K562 (cell line): ENCODE results near the gene ADIPOR2. TPM values are rescaled to one million over a fixed set of nuclear protein-coding genes. Genes with fewer than 3 reads are reported as not detected.

Source experiments
- ATF1 ChIP-seq, 2 experiments: fragments of 450-650 bp in 1 of 2; IDR thresholded peaks; 2 replicates each; pipeline ENCODE4 v1.6.1; 2016; ENCODE audit warnings: missing compliant biosample characterization in 1 of 2, missing genetic modification characterization in 1 of 2
- CCNT2 ChIP-seq: IDR thresholded peaks from 2 replicates; pipeline ENCODE4 v1.6.1; 2011; ENCODE audit warnings: borderline replicate concordance, low read depth, mild to moderate bottlenecking, moderate library complexity, mixed read lengths, low read length; ENCODE audit not compliant: insufficient read length; ENCODE audit errors: extremely low read depth
- HEY1 ChIP-seq: fragments of 250-450 bp; sonication (Bioruptor Pico); IDR thresholded peaks from 2 replicates; pipeline ENCODE4 v1.5.0; 2020; ENCODE audit warnings: mild to moderate bottlenecking, moderate library complexity, borderline replicate concordance
- KDM1A ChIP-seq, 2 experiments: fragments of 450-650 bp; IDR thresholded peaks; 2 replicates each; pipeline ENCODE4 v1.6.1; 2016; ENCODE audit warnings: mild to moderate bottlenecking in 2 of 2
- MTA3 ChIP-seq: fragments of 450-650 bp; formaldehyde crosslinking; IDR thresholded peaks from 2 replicates; pipeline ENCODE4 v1.6.1; 2017; ENCODE audit warnings: mild to moderate bottlenecking, borderline replicate concordance
- NEUROD1 ChIP-seq: fragments of 150-350 bp; IDR thresholded peaks from 2 replicates; pipeline ENCODE4 v1.6.1; 2014; ENCODE audit warnings: borderline replicate concordance, low read length, low read depth; ENCODE audit not compliant: partially characterized antibody
- PHF8 ChIP-seq: fragments of 200-600 bp; sonication (generic); IDR thresholded peaks from 2 replicates; pipeline ENCODE4 v1.6.1; 2012; ENCODE audit warnings: mixed run types, mild to moderate bottlenecking, inconsistent platforms, low read length, moderate library complexity, borderline replicate concordance
- RHOXF2B ChIP-seq: fragments of 250-450 bp; sonication (Bioruptor Pico); conservative IDR thresholded peaks from 2 replicates; pipeline ENCODE4 v1.5.1; 2021
- SMAD3 ChIP-seq: fragments of 450-650 bp; formaldehyde crosslinking; conservative IDR thresholded peaks from 2 replicates; pipeline ENCODE4 v1.4.0; 2020; ENCODE audit warnings: mild to moderate bottlenecking
- STAG1 ChIP-seq: sonication (generic); formaldehyde crosslinking; IDR thresholded peaks from 2 replicates; pipeline ENCODE4 v1.5.0; 2020; ENCODE audit warnings: missing genetic modification reagents, borderline replicate concordance
- ZFP36 ChIP-seq: fragments of 150-350 bp; IDR thresholded peaks from 2 replicates; pipeline ENCODE4 v1.6.1; 2018; ENCODE audit warnings: low read length, low read depth; ENCODE audit not compliant: partially characterized antibody
- ZNF133 ChIP-seq: fragments of 250-450 bp; sonication (Bioruptor Pico); IDR thresholded peaks from 2 replicates; pipeline ENCODE4 v1.4.0; 2020; ENCODE audit warnings: mild to moderate bottlenecking
- polyA plus RNA-seq, 8 experiments: library from polyadenylated mRNA; depleted of rRNA in 4 of 8; stranded (reverse) in 5 of 8; unstranded in 3 of 8; fragments of >200 nt; fragmentation: Nextera tagmentation in 2 of 8; fragmentation: Illumina TruSeq in 1 of 8; extraction: Ambion mirVana in 2 of 8; extraction: Trizol in 1 of 8; gene quantifications; 2 replicates each; pipeline versions ENCODE4 v1.2.1 to v1.2.3, GENCODE V29; 2011 to 2014; ENCODE audit warnings: inconsistent platforms in 1 of 8, missing spikeins in 1 of 8
- total RNA-seq, 7 experiments: library from RNA; depleted of rRNA in 6 of 7; stranded (reverse); fragments of >200 nt in 6 of 7; fragmentation: Illumina TruSeq in 2 of 7; extraction: Trizol in 2 of 7; gene quantifications; 2 replicates each; pipeline versions ENCODE4 v1.2.1 to v1.2.3, GENCODE V29; 2011 to 2021; ENCODE audit warnings: low replicate concordance in 1 of 7
- TF ChIP-seq, protein P1 (sequence below): sonication (generic); formaldehyde crosslinking; IDR thresholded peaks from 2 replicates; pipeline ENCODE4 v1.8.1; 2023; ENCODE audit warnings: mild to moderate bottlenecking, missing genetic modification reagents
- TF ChIP-seq, protein P2 (sequence below): fragments of 450-650 bp; IDR thresholded peaks from 2 replicates; pipeline ENCODE4 v1.6.1; 2016
- TF ChIP-seq, protein P3 (sequence below): sonication (generic); formaldehyde crosslinking; IDR thresholded peaks from 2 replicates; pipeline ENCODE4 v1.9.0; 2022; ENCODE audit warnings: mild to moderate bottlenecking, missing genetic modification reagents
- TF ChIP-seq, protein P4 (sequence below): fragments of 450-650 bp; formaldehyde crosslinking; IDR thresholded peaks from 2 replicates; pipeline ENCODE4 v1.4.0; 2020; ENCODE audit warnings: mild to moderate bottlenecking, moderate library complexity
- TF ChIP-seq, protein P5 (sequence below): fragments of 150-350 bp; IDR thresholded peaks from 2 replicates; pipeline ENCODE4 v1.6.1; 2014; ENCODE audit warnings: low read depth, mild to moderate bottlenecking, low read length, borderline replicate concordance

ADIPOR2 gene
- total and polyA plus RNA-seq, 9 of the 15 experiments (the other 6 are each of a cell fraction or from before 2014, with no cell fraction given), result 10.9 to 63.5 (median 46.0) TPM

DNA sequence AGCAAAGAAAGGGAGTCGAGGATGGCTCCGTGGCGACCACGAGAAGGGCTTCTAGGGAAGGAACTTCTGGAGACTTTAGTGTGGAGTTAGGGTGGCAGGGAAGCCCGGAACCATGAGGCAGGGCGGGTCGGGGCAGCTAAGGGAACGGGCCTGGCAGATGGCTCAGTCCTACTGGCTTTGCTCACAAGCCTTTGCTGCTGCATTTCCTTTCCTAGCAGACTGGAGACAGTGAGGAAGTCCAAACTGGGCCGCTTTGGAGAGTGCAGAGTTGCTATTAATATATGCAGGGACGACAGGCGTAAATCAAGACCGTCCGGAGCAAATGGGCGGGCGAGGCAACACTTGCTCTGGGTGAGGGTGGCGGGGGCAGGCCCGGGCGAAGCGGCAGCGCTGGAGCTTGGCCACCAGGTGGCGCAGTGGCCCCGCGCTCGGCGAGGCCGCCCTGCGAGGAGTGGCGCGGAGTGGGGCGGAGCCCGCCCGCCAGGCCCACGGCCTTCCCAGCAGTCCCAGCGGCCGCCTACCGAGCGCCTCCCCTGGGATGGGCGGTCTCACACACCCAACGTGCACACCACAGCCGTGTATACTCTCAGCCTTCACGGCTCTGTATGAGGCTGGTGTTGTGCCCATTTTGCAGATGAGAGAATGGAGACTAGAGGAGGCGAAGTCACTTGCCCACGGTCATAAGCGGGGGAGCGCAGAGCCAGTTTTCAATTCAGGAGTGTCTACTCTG is 105.1 kb downstream of the ADIPOR2 start (continued):
- TF ChIP-seq, protein P1, sequence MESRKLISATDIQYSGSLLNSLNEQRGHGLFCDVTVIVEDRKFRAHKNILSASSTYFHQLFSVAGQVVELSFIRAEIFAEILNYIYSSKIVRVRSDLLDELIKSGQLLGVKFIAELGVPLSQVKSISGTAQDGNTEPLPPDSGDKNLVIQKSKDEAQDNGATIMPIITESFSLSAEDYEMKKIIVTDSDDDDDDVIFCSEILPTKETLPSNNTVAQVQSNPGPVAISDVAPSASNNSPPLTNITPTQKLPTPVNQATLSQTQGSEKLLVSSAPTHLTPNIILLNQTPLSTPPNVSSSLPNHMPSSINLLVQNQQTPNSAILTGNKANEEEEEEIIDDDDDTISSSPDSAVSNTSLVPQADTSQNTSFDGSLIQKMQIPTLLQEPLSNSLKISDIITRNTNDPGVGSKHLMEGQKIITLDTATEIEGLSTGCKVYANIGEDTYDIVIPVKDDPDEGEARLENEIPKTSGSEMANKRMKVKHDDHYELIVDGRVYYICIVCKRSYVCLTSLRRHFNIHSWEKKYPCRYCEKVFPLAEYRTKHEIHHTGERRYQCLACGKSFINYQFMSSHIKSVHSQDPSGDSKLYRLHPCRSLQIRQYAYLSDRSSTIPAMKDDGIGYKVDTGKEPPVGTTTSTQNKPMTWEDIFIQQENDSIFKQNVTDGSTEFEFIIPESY (CRISPR knock-in tag), result 0 out of 2 replicates have a peak, but pooled peaks have one; percentile 41
- no peak for TF ChIP-seq ATF1 (CRISPR knock-in tag; IDR thresholded peaks at IDR 0.05)
- TF ChIP-seq ATF1 (tag; IDR thresholded peaks at IDR 0.05), result no peak
- peak; percentile 17 for TF ChIP-seq ZFP36
- TF ChIP-seq CCNT2, result peak; percentile 58
- TF ChIP-seq PHF8, result peak; percentile 14; the same call in 1 of the 2 replicates
- peak; percentile 13 for TF ChIP-seq NEUROD1
- no peak for TF ChIP-seq SMAD3 (CRISPR knock-in tag)
- no peak for TF ChIP-seq ZNF133 (CRISPR knock-in tag)
- TF ChIP-seq, protein P2, sequence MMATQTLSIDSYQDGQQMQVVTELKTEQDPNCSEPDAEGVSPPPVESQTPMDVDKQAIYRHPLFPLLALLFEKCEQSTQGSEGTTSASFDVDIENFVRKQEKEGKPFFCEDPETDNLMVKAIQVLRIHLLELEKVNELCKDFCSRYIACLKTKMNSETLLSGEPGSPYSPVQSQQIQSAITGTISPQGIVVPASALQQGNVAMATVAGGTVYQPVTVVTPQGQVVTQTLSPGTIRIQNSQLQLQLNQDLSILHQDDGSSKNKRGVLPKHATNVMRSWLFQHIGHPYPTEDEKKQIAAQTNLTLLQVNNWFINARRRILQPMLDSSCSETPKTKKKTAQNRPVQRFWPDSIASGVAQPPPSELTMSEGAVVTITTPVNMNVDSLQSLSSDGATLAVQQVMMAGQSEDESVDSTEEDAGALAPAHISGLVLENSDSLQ, result peak; percentile 38; the same call in 1 of the 2 replicates
- TF ChIP-seq KDM1A (IDR thresholded peaks at IDR 0.05), result peak in 1 of 2 experiments; percentile 74; a peak in 2 of 4 replicates
- TF ChIP-seq, protein P3, sequence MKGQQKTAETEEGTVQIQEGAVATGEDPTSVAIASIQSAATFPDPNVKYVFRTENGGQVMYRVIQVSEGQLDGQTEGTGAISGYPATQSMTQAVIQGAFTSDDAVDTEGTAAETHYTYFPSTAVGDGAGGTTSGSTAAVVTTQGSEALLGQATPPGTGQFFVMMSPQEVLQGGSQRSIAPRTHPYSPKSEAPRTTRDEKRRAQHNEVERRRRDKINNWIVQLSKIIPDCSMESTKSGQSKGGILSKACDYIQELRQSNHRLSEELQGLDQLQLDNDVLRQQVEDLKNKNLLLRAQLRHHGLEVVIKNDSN, result no peak
- TF ChIP-seq STAG1 (CRISPR knock-in tag), result peak; percentile 98
- 0 out of 2 replicates have a peak, but pooled peaks have one; percentile 44 for TF ChIP-seq MTA3
- TF ChIP-seq HEY1, result no peak
- TF ChIP-seq, protein P4, sequence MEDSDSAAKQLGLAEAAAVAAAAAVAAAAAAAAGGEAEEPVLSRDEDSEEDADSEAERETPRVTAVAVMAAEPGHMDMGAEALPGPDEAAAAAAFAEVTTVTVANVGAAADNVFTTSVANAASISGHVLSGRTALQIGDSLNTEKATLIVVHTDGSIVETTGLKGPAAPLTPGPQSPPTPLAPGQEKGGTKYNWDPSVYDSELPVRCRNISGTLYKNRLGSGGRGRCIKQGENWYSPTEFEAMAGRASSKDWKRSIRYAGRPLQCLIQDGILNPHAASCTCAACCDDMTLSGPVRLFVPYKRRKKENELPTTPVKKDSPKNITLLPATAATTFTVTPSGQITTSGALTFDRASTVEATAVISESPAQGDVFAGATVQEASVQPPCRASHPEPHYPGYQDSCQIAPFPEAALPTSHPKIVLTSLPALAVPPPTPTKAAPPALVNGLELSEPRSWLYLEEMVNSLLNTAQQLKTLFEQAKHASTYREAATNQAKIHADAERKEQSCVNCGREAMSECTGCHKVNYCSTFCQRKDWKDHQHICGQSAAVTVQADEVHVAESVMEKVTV (CRISPR knock-in tag), result peak; percentile 94
- TF ChIP-seq, protein P5, sequence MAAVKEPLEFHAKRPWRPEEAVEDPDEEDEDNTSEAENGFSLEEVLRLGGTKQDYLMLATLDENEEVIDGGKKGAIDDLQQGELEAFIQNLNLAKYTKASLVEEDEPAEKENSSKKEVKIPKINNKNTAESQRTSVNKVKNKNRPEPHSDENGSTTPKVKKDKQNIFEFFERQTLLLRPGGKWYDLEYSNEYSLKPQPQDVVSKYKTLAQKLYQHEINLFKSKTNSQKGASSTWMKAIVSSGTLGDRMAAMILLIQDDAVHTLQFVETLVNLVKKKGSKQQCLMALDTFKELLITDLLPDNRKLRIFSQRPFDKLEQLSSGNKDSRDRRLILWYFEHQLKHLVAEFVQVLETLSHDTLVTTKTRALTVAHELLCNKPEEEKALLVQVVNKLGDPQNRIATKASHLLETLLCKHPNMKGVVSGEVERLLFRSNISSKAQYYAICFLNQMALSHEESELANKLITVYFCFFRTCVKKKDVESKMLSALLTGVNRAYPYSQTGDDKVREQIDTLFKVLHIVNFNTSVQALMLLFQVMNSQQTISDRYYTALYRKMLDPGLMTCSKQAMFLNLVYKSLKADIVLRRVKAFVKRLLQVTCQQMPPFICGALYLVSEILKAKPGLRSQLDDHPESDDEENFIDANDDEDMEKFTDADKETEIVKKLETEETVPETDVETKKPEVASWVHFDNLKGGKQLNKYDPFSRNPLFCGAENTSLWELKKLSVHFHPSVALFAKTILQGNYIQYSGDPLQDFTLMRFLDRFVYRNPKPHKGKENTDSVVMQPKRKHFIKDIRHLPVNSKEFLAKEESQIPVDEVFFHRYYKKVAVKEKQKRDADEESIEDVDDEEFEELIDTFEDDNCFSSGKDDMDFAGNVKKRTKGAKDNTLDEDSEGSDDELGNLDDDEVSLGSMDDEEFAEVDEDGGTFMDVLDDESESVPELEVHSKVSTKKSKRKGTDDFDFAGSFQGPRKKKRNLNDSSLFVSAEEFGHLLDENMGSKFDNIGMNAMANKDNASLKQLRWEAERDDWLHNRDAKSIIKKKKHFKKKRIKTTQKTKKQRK, result no peak
- TF ChIP-seq RHOXF2B, result no peak
